ENCODE measurements around the gene GABBR2. TPM values are rescaled to one million over a fixed set of nuclear protein-coding genes. Genes with fewer than 3 reads are reported as not detected.

GABBR2 gene
- total and polyA plus RNA-seq, 2 of the 8 experiments (the other 6 are each of a cell fraction or from before 2014, with no cell fraction given): 0.50 to 1.2 TPM

GRCh38 chr9:98502976-98503325 lies 205.8 kb downstream of the GABBR2 start:
- H3K23me2 ChIP-seq (ENCODE audit: low read depth, low read length): no peaks in the 10 kb centered on the region
- no peak overlapping the region for H2AK5ac ChIP-seq (ENCODE audit: low read depth, low read length)
- no peaks in the 10 kb centered on the region for H4K20me1 ChIP-seq (replicated peaks in 1 of 2; ENCODE audit: control insufficient read depth in 1 of 2, insufficient read depth in 2 of 2, low read length in 2 of 2)
- no peak overlapping the region; a peak in 1 of 7 replicates for H3K9ac ChIP-seq (replicated peaks in 1 of 4; ENCODE audit: extremely low read depth in 1 of 4, low read depth in 3 of 4, low read length in 3 of 4)
- DNase-seq (ENCODE audit: low read depth in 1 of 2, low spot score in 2 of 2) (no peak), FAIRE-seq (no peak)
- no peaks in the 10 kb centered on the region for H3K27me3 ChIP-seq (replicated peaks in 1 of 4; ENCODE audit: control insufficient read depth in 3 of 4, extremely low read depth in 1 of 4, insufficient read depth in 3 of 4, low read length in 3 of 4)
- WGBS, 2 experiments (ENCODE audit: extremely low coverage in 1 of 2, insufficient coverage in 1 of 2, insufficient read length in 1 of 2, insufficient replicate concordance in 2 of 2, low coverage in 1 of 2, low lambda C conversion rate in 2 of 2, missing lambda C conversion rate in 1 of 2): 67% methylated on average over 5 of the region's 5 CpGs; no CpG with 5 or more reads in 1 of the 2 experiments
- no peak overlapping the region for H2BK120ac ChIP-seq (replicated peaks; ENCODE audit: low read depth, low read length)
- H2BK12ac ChIP-seq (ENCODE audit: low read depth, low read length): peak overlapping the region; percentile 84; the same call in 1 of the 2 replicates
- no peak overlapping the region for H4K91ac ChIP-seq (replicated peaks; ENCODE audit: insufficient read length, low read length)
- H3K4me1 ChIP-seq (replicated peaks in 1 of 4; ENCODE audit: control insufficient read depth in 3 of 4, insufficient read depth in 4 of 4, low read length in 3 of 4): peaks cover 0 to 11% (median 5%) of the 10 kb centered on the region in 4 experiments; a peak in 6 of 7 replicates
- H4K5ac ChIP-seq (ENCODE audit: insufficient read length, low read depth, low read length): no peak overlapping the region
- no peak overlapping the region for H2BK15ac ChIP-seq (ENCODE audit: low read length)
- H4K8ac ChIP-seq (ENCODE audit: extremely low read depth, insufficient read depth, low read length): no peak overlapping the region
- H3K4me3 ChIP-seq (ENCODE audit: extremely low read depth in 1 of 4, insufficient read depth in 2 of 4, low read depth in 3 of 4, low read length in 4 of 4): no peak overlapping the region
- no peak for TF ChIP-seq SRF (IDR thresholded peaks at IDR 0.05; ENCODE audit: low read depth, low read length)
- TF ChIP-seq USF2 (IDR thresholded peaks at IDR 0.05; ENCODE audit: low read length): no peak
- TF ChIP-seq SP2 (IDR thresholded peaks at IDR 0.05; ENCODE audit: low read length): no peak
- H3K79me2 ChIP-seq (ENCODE audit: control insufficient read depth in 1 of 2, insufficient read depth in 2 of 2, low read length in 2 of 2): no peaks in the 10 kb centered on the region
- H2BK5ac ChIP-seq (ENCODE audit: low read depth, low read length): 0 out of 2 replicates have a peak overlapping the region, but pooled peaks have one; percentile 31
- no peaks in the 10 kb centered on the region for H3K79me1 ChIP-seq (ENCODE audit: low read depth, low read length)
- H3K9me3 ChIP-seq (ENCODE audit: insufficient read depth in 2 of 2, low read depth in 1 of 2, low read length in 1 of 2): peaks cover 5 to 6% of the 10 kb centered on the region in 2 experiments
- H3K36me3 ChIP-seq (ENCODE audit: control insufficient read depth in 2 of 4, insufficient read depth in 4 of 4, low read length in 3 of 4): no peaks in the 10 kb centered on the region
- H3K14ac ChIP-seq (ENCODE audit: insufficient read length): no peak overlapping the region
- peak overlapping the region; percentile 66; the same call in 1 of the 2 replicates for H2BK20ac ChIP-seq (ENCODE audit: low read length)
- H3K27ac ChIP-seq (ENCODE audit: low read depth, low read length): no peak overlapping the region
- H3K23ac ChIP-seq (ENCODE audit: insufficient read length): no peak overlapping the region
- H2AFZ ChIP-seq (ENCODE audit: low read length): peak overlapping the region; percentile 40; the same call in 1 of the 2 replicates
- no peak overlapping the region for H3K4ac ChIP-seq (replicated peaks; ENCODE audit: insufficient read length, low read depth, low read length)
- ChIA-PET POLR2A (ENCODE audit: partially characterized antibody) (no interaction called here), CTCF (ENCODE audit: partially characterized antibody) (interaction anchor here (0.8 to 2.5 kb wide), 6 partner anchors 8 to 207 kb away, joined by 3 to 8 read pairs (median 4); no protein-coding TSS in a partner anchor)
- no peak overlapping the region for H3K4me2 ChIP-seq (ENCODE audit: insufficient read depth in 1 of 2, low read depth in 2 of 2, low read length in 2 of 2)
- H3K18ac ChIP-seq (ENCODE audit: extremely low read depth, low read length): no peak overlapping the region
- H3K56ac ChIP-seq (replicated peaks; ENCODE audit: insufficient read length, low read depth, low read length): no peak overlapping the region

Data from H1 (cell line).